Naive thymus-derived CD4-positive, alpha-beta T cell (primary cell): ENCODE data around the gene GLTPD2. TPM values are rescaled to one million over a fixed set of nuclear protein-coding genes. Genes with fewer than 3 reads are reported as not detected.
A peak's percentile ranks its signal among the peaks of the same experiment; 100 is the strongest.

ENCODE experiments used
- ATAC-seq: fragments of 150-1000 bp; cut with Tn5 transposase; 2 replicates; pipeline ENCODE4 v1.10.0; 2021; ENCODE audit warnings: mild to moderate bottlenecking, moderate library complexity
- CTCF ChIA-PET: fragments of 350-600 bp; sonication (Branson Sonifier 250); formaldehyde crosslinking; loops from one replicate; lab custom pipeline; 2021; ENCODE audit warnings: antibody characterized with exemption; lab: Charles Lee
- POLR2A ChIA-PET: fragments of 350-600 bp; sonication (Branson Sonifier 250); formaldehyde crosslinking; loops from one replicate; lab custom pipeline; 2021; ENCODE audit warnings: antibody characterized with exemption, inconsistent platforms; lab: Charles Lee
- DNase-seq, 9 donors: peaks; one replicate each; pipeline versions ENCODE4 v3.0.0 to v3.0.0-alpha.2; 2020 to 2022; ENCODE audit warnings: mixed read lengths in 1 of 9
- H3K27ac ChIP-seq: one replicate; pipeline ENCODE4 v1.7.0; 2013; ENCODE audit warnings: mild to moderate bottlenecking, low read depth, low read length, moderate library complexity
- H3K27me3 ChIP-seq, 2 donors: one replicate each; pipeline ENCODE4 v1.7.0; 2013; ENCODE audit warnings: low read length in 2 of 2, mild to moderate bottlenecking in 2 of 2, moderate library complexity in 2 of 2; ENCODE audit not compliant: control insufficient read depth in 2 of 2, insufficient read depth in 2 of 2
- H3K36me3 ChIP-seq, 3 experiments: 1 replicate in 2 of 3; 2 replicates in 1 of 3; pipeline ENCODE4 v1.7.0; 2013; ENCODE audit warnings: low read length in 3 of 3, mild to moderate bottlenecking in 3 of 3, moderate library complexity in 1 of 3; ENCODE audit not compliant: insufficient read depth in 3 of 3, control insufficient read depth in 2 of 3
- H3K4me1 ChIP-seq, 2 donors: one replicate each; pipeline ENCODE4 v1.7.0; 2013; ENCODE audit warnings: low read length in 2 of 2, mild to moderate bottlenecking in 2 of 2, moderate library complexity in 1 of 2; ENCODE audit not compliant: control insufficient read depth in 2 of 2, insufficient read depth in 2 of 2
- H3K4me3 ChIP-seq: 2 replicates; pipeline ENCODE4 v1.7.0; 2013; ENCODE audit warnings: mild to moderate bottlenecking, low read length
- H3K9me3 ChIP-seq, 3 experiments: 1 replicate in 2 of 3; 2 replicates in 1 of 3; pipeline ENCODE4 v1.7.0; 2013; ENCODE audit warnings: low read length in 3 of 3; ENCODE audit not compliant: control insufficient read depth in 2 of 3
- H3K27ac Mint-ChIP-seq, 9 donors: one replicate each; pipeline ENCODE4 v1.8.0; 2020 to 2022; ENCODE audit warnings: mixed read lengths in 9 of 9, mild to moderate bottlenecking in 8 of 9, moderate library complexity in 5 of 9, inconsistent platforms in 2 of 9
- H3K27me3 Mint-ChIP-seq, 5 donors: one replicate each; pipeline ENCODE4 v1.8.0; 2021 to 2022; ENCODE audit warnings: mixed read lengths in 5 of 5, mild to moderate bottlenecking in 1 of 5
- H3K36me3 Mint-ChIP-seq, 5 donors: one replicate each; pipeline ENCODE4 v1.8.0; 2020 to 2022; ENCODE audit warnings: mixed read lengths in 5 of 5, mild to moderate bottlenecking in 3 of 5, inconsistent platforms in 1 of 5
- H3K4me1 Mint-ChIP-seq, 7 donors: one replicate each; pipeline ENCODE4 v1.8.0; 2020 to 2022; ENCODE audit warnings: mixed read lengths in 7 of 7, mild to moderate bottlenecking in 3 of 7, inconsistent platforms in 1 of 7
- H3K4me3 Mint-ChIP-seq, 10 donors: one replicate each; pipeline ENCODE4 v1.8.0; 2020 to 2022; ENCODE audit warnings: mild to moderate bottlenecking in 10 of 10, mixed read lengths in 10 of 10, moderate library complexity in 6 of 10, inconsistent platforms in 2 of 10
- H3K9me3 Mint-ChIP-seq, 11 donors: one replicate each; pipeline ENCODE4 v1.8.0; 2020 to 2022; ENCODE audit warnings: mixed read lengths in 11 of 11, mild to moderate bottlenecking in 4 of 11, inconsistent platforms in 1 of 11, moderate library complexity in 1 of 11
- intact Hi-C, 2 donors: fragments of 100-400 bp; cut with micrococcal nuclease; formaldehyde crosslinking; loops; one replicate each; pipeline ENCODE4 v1.15.1; 2023
- polyA plus RNA-seq, 2 donors: library from polyadenylated mRNA; unstranded; fragments of 300-500 nt; fragmentation: Illumina TruSeq; gene quantifications; one replicate each; pipeline ENCODE4 v1.2.3, GENCODE V29; 2021
- total RNA-seq, 6 experiments: library from RNA in 5 of 6; stranded (reverse) in 5 of 6; gene quantifications; 1 replicate in 5 of 6; 2 replicates in 1 of 6; pipeline ENCODE4 v1.2.3 and lab custom pipeline; 2021 to 2026

GLTPD2 gene
- total and polyA plus RNA-seq, 7 experiments from 2014 or later, result 0.39 TPM; not detected in 5

GRCh38 chr17:4838309-4838785 is 49.6 kb downstream of the GLTPD2 start:
- no peak overlapping the region for H3K4me3 Mint-ChIP-seq
- intact Hi-C loops, result loop anchor here in 1 of 2 donors (10.0 kb wide), 1 partner anchor 46 kb away; no protein-coding TSS in a partner anchor
- H3K36me3 Mint-ChIP-seq, result peaks cover 0 to 14% (median 5%) of the 10 kb centered on the region in 5 donors
- peaks cover 0 to 12% (median 0%) of the 10 kb centered on the region in 3 experiments for H3K36me3 ChIP-seq
- H3K9me3 Mint-ChIP-seq, result no peaks in the 10 kb centered on the region
- no peaks in the 10 kb centered on the region for H3K27me3 Mint-ChIP-seq
- no peaks in the 10 kb centered on the region for H3K9me3 ChIP-seq
- H3K27me3 ChIP-seq, result no peaks in the 10 kb centered on the region
- H3K27ac ChIP-seq, result no peak overlapping the region
- no peak for DNase-seq
- H3K4me3 ChIP-seq, result no peak overlapping the region
- CTCF ChIA-PET, result interaction anchor here (1.0 to 1.3 kb wide), 2 partner anchors 48 to 128 kb away, joined by 3 to 4 read pairs; partner anchors contain the start of gene ARRB2
- peaks cover 66 to 80% (median 72%) of the 10 kb centered on the region in 7 donors for H3K4me1 Mint-ChIP-seq
- POLR2A ChIA-PET, result no interaction called here
- no peak for ATAC-seq
- no peak overlapping the region for H3K27ac Mint-ChIP-seq
- peaks cover 26 to 41% of the 10 kb centered on the region in 2 donors for H3K4me1 ChIP-seq

- Mint-ChIP-seq H3K27ac (peak overlapping the region in 1 of 9 donors; percentile 20), H3K9me3 (no peaks in the 10 kb centered on the region), H3K4me1 (peaks cover 61 to 76% (median 68%) of the 10 kb centered on the region in 7 donors), H3K4me3 (peak overlapping the region in 1 of 10 donors; percentile 31), H3K36me3 (peaks cover 0 to 11% (median 5%) of the 10 kb centered on the region in 5 donors), H3K27me3 (no peaks in the 10 kb centered on the region)
- POLR2A ChIA-PET, result no interaction called here
- peaks cover 0 to 9% (median 0%) of the 10 kb centered on the region in 3 experiments for H3K36me3 ChIP-seq
- no peaks in the 10 kb centered on the region for H3K9me3 ChIP-seq
- intact Hi-C loops, result loop anchor here in 1 of 2 donors (10.0 kb wide), 1 partner anchor 46 kb away; no protein-coding TSS in a partner anchor
- CTCF ChIA-PET, result interaction anchor here (1.3 kb wide), 1 partner anchor 49 kb away, joined by 3 read pairs; no protein-coding TSS in a partner anchor
- no peak overlapping the region for H3K27ac ChIP-seq
- H3K4me3 ChIP-seq, result no peak overlapping the region
- peaks cover 20 to 37% of the 10 kb centered on the region in 2 donors for H3K4me1 ChIP-seq
- no peaks in the 10 kb centered on the region for H3K27me3 ChIP-seq
- DNase-seq, result no peak
- no peak for ATAC-seq
Measured at GRCh38 chr17:4839221-4839620, 50.5 kb downstream of the GLTPD2 start.

Other genes starting within 250 kb of the GLTPD2 start
- gene MYBBP1A, start 233.6 kb upstream of the GLTPD2 start, total RNA-seq, result 10 to 100 TPM; 59.8 to 81.8 (median 77.9) TPM
- gene MYBBP1A, start 233.6 kb upstream of the GLTPD2 start, polyA plus RNA-seq, result 10 to 100 TPM; 21.0 to 42.8 TPM
- gene GGT6, start 228.4 kb upstream of the GLTPD2 start, total RNA-seq, result not detected
- not detected for gene GGT6, start 228.4 kb upstream of the GLTPD2 start, polyA plus RNA-seq
- gene SMTNL2, start 204.4 kb upstream of the GLTPD2 start, total RNA-seq, result not detected
- not detected for gene SMTNL2, start 204.4 kb upstream of the GLTPD2 start, polyA plus RNA-seq
- gene ALOX15, start 147.3 kb upstream of the GLTPD2 start, total RNA-seq, result under 1 TPM in 3 of 5 experiments, not detected in 2; 0.44 to 0.60 (median 0.50) TPM
- not detected for gene ALOX15, start 147.3 kb upstream of the GLTPD2 start, polyA plus RNA-seq
- 10 to 100 TPM; 41.4 to 80.4 (median 70.0) TPM for gene PELP1, start 84.8 kb upstream of the GLTPD2 start, total RNA-seq
- gene PELP1, start 84.8 kb upstream of the GLTPD2 start, polyA plus RNA-seq, result 10 to 100 TPM; 11.6 to 13.2 TPM
- gene ARRB2, start 78.3 kb upstream of the GLTPD2 start, total RNA-seq, result 100 to 1,000 TPM; 270 to 601 (median 377) TPM
- gene ARRB2, start 78.3 kb upstream of the GLTPD2 start, polyA plus RNA-seq, result 10 to 100 TPM; 34.8 to 35.0 TPM
- 10 to 100 TPM; 10.4 to 32.0 (median 25.5) TPM for gene MED11, start 57.5 kb upstream of the GLTPD2 start, total RNA-seq
- gene MED11, start 57.5 kb upstream of the GLTPD2 start, polyA plus RNA-seq, result 10 to 100 TPM; 43.2 to 73.9 TPM
- gene ZMYND15, start 49.1 kb upstream of the GLTPD2 start, total RNA-seq, result 1 to 10 TPM in 2 of 5 experiments, under 1 TPM in 2, not detected in 1; 0.22 to 5.2 (median 1.4) TPM
- not detected for gene ZMYND15, start 49.1 kb upstream of the GLTPD2 start, polyA plus RNA-seq
- gene CXCL16, start 49.0 kb upstream of the GLTPD2 start, total RNA-seq, result 10 to 100 TPM in 2 of 5 experiments, 1 to 10 TPM in 3; 2.6 to 68.0 (median 3.4) TPM
- gene CXCL16, start 49.0 kb upstream of the GLTPD2 start, polyA plus RNA-seq, result 1 to 10 TPM; 1.2 to 4.4 TPM
- gene TM4SF5, start 17.1 kb upstream of the GLTPD2 start, total RNA-seq, result not detected
- gene TM4SF5, start 17.1 kb upstream of the GLTPD2 start, polyA plus RNA-seq, result not detected
- 1 to 10 TPM in 1 of 5 experiments, under 1 TPM in 1, not detected in 3; 0.66 to 3.0 TPM for gene VMO1, start 2.6 kb upstream of the GLTPD2 start, total RNA-seq
- gene VMO1, start 2.6 kb upstream of the GLTPD2 start, polyA plus RNA-seq, result not detected
- 100 to 1,000 TPM in 1 of 5 experiments, 10 to 100 TPM in 4; 42.3 to 133 (median 44.0) TPM for gene PSMB6, start 7.2 kb downstream of the GLTPD2 start, total RNA-seq
- gene PSMB6, start 7.2 kb downstream of the GLTPD2 start, polyA plus RNA-seq, result 100 to 1,000 TPM; 215 to 273 TPM
- gene PLD2, start 18.2 kb downstream of the GLTPD2 start, total RNA-seq, result 10 to 100 TPM; 22.9 to 42.7 (median 26.8) TPM
- 1 to 10 TPM; 1.5 to 2.2 TPM for gene PLD2, start 18.2 kb downstream of the GLTPD2 start, polyA plus RNA-seq
- gene MINK1, start 44.4 kb downstream of the GLTPD2 start, total RNA-seq, result 100 to 1,000 TPM in 4 of 5 experiments, 10 to 100 TPM in 1; 88.8 to 142 (median 125) TPM
- gene MINK1, start 44.4 kb downstream of the GLTPD2 start, polyA plus RNA-seq, result 10 to 100 TPM in 1 of 2 donors, 1 to 10 TPM in 1; 8.3 to 20.4 TPM
- 10 to 100 TPM in 2 of 5 experiments, 1 to 10 TPM in 2, under 1 TPM in 1; 0.82 to 37.2 (median 5.9) TPM for gene C17orf107, start 110.6 kb downstream of the GLTPD2 start, total RNA-seq
- gene C17orf107, start 110.6 kb downstream of the GLTPD2 start, polyA plus RNA-seq, result 1 to 10 TPM in 1 of 2 donors, under 1 TPM in 1; 0.95 to 1.1 TPM
- gene CHRNE, start 114.1 kb downstream of the GLTPD2 start, total RNA-seq, result 1 to 10 TPM in 3 of 5 experiments, under 1 TPM in 2; 0.34 to 6.5 (median 1.0) TPM
- under 1 TPM in 1 of 2 donors, not detected in 1; 0.24 TPM for gene CHRNE, start 114.1 kb downstream of the GLTPD2 start, polyA plus RNA-seq
- 1 to 10 TPM in 1 of 5 experiments, not detected in 4; 1.6 TPM for gene GP1BA, start 143.3 kb downstream of the GLTPD2 start, total RNA-seq
- gene GP1BA, start 143.3 kb downstream of the GLTPD2 start, polyA plus RNA-seq, result not detected
- 10 to 100 TPM; 27.0 to 82.6 (median 44.1) TPM for gene SLC25A11, start 151.1 kb downstream of the GLTPD2 start, total RNA-seq
- 10 to 100 TPM; 57.8 to 86.8 TPM for gene SLC25A11, start 151.1 kb downstream of the GLTPD2 start, polyA plus RNA-seq
- 100 to 1,000 TPM in 4 of 5 experiments, 10 to 100 TPM in 1; 97.3 to 248 (median 148) TPM for gene RNF167, start 151.3 kb downstream of the GLTPD2 start, total RNA-seq
- gene RNF167, start 151.3 kb downstream of the GLTPD2 start, polyA plus RNA-seq, result 10 to 100 TPM; 25.3 to 28.0 TPM
- gene PFN1, start 159.6 kb downstream of the GLTPD2 start, total RNA-seq, result 1,000 to 10,000 TPM in 1 of 5 experiments, 100 to 1,000 TPM in 4; 430 to 2,132 (median 445) TPM
- gene PFN1, start 159.6 kb downstream of the GLTPD2 start, polyA plus RNA-seq, result 1,000 to 10,000 TPM; 1,617 to 1,727 TPM
- gene ENO3, start 162.2 kb downstream of the GLTPD2 start, total RNA-seq, result 10 to 100 TPM; 21.5 to 56.3 (median 31.8) TPM
- gene ENO3, start 162.2 kb downstream of the GLTPD2 start, polyA plus RNA-seq, result 1 to 10 TPM in 1 of 2 donors, under 1 TPM in 1; 0.87 to 1.8 TPM
- gene SPAG7, start 178.9 kb downstream of the GLTPD2 start, total RNA-seq, result 10 to 100 TPM; 41.6 to 59.6 (median 42.6) TPM
- 100 to 1,000 TPM in 1 of 2 donors, 10 to 100 TPM in 1; 96.9 to 119 TPM for gene SPAG7, start 178.9 kb downstream of the GLTPD2 start, polyA plus RNA-seq
- gene CAMTA2, start 198.7 kb downstream of the GLTPD2 start, total RNA-seq, result 10 to 100 TPM; 55.2 to 90.0 (median 64.1) TPM
- gene CAMTA2, start 198.7 kb downstream of the GLTPD2 start, polyA plus RNA-seq, result 10 to 100 TPM in 1 of 2 donors, 1 to 10 TPM in 1; 9.7 to 20.5 TPM
- under 1 TPM in 4 of 5 experiments, not detected in 1; 0.38 to 0.42 (median 0.41) TPM for gene INCA1, start 208.6 kb downstream of the GLTPD2 start, total RNA-seq
- gene INCA1, start 208.6 kb downstream of the GLTPD2 start, polyA plus RNA-seq, result not detected
- gene KIF1C, start 209.0 kb downstream of the GLTPD2 start, total RNA-seq, result 10 to 100 TPM; 11.5 to 46.5 (median 21.0) TPM
- gene KIF1C, start 209.0 kb downstream of the GLTPD2 start, polyA plus RNA-seq, result 1 to 10 TPM; 3.0 to 3.4 TPM
- gene SLC52A1, start 246.5 kb downstream of the GLTPD2 start, total RNA-seq, result under 1 TPM in 4 of 5 experiments, not detected in 1; 0.16 to 0.44 (median 0.28) TPM
- gene SLC52A1, start 246.5 kb downstream of the GLTPD2 start, polyA plus RNA-seq, result under 1 TPM in 1 of 2 donors, not detected in 1; 0.14 TPM